T-helper 2 cell treated with Interferon-gamma antibody and Interleukin-4, amounts not matched to agents 100 ng/mL and 5 ng/mL, for 36 hours (primary cell): ENCODE data around the gene PTBP1. TPM values are rescaled to one million over a fixed set of nuclear protein-coding genes. Genes with fewer than 3 reads are reported as not detected.

Experiments
- intact Hi-C: fragments of 100-400 bp; cut with micrococcal nuclease; formaldehyde crosslinking; loops from one replicate; pipeline ENCODE4 v1.15.1; 2023
- total RNA-seq: library from RNA; stranded (reverse); gene quantifications from 2 replicates; pipeline ENCODE4 v1.2.3, GENCODE V29; 2022

Gene PTBP1
- 616 and 655 TPM in 2 replicates for total RNA-seq

DNA sequence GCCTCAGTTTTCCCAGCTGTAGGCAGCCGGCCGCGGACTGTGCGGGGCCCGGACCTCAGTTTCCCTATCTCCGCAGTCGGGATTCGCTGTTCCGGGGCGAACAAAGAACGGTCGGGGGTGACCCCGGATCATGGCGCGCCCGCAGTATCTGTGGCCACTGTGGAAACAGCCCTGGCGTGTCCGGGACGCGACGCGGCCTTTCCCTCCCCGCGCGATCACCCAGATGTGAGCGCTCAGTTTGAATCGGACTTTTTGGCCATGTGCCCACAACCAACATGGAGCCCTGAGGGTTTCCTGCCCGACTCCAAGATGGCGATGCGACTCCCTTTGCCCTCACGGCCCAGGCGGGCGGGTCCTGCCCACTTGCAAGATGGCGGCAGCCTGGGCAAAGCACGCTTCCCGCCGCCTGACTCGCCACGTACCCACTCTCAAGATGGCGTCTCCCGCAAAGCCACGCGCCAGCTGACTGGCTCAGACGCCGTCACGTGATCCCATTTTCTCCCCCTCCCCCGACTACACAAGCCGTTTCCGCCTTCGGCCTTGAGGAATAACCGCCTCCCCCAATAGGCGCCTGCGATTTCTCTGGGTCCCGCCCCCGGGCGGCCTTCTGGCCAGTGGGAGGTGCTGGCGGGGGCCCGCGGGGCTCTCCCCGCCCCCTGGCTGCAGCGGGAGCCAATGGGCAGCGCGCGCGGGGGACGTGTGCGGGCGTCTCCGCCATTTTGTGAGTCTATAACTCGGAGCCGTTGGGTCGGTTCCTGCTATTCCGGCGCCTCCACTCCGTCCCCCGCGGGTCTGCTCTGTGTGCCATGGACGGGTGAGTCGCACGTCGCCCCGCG, at the start of gene PTBP1:
Gene PTBP1, plus strand, starts transcription at position 761 of the 836 bp plus-strand sequence. Its CDS starts 46 bp downstream, at position 807.
- intact Hi-C loops, result loop anchor here (1.0 to 5.0 kb wide), 7 partner anchors 76 to 444 kb away; partner anchors contain the start of genes ATP5F1D, GPX4, RNF126 and RNU6-2

DNA sequence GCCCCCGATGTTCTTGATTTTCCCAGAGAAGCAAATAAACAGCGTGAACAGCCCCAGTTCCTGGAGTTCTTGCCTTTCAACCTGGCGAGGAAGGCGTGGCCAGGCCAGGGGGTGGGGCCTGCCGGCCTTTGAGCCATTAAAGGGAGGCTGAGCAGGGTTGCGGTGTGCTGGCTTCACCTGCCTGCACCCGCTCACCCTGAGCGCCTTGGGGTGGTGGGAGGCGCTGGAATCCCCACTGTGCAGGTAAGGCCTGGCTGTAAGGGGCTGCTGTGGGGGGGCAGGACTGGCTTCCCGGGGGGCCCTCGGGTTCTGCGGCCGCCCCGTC, 49.0 kb upstream of the PTBP1 start:
- intact Hi-C loops, result no loop called here

GRCh38 chr19:749811-750210, 47.4 kb upstream of the PTBP1 start:
- intact Hi-C loops, result no loop called here

- intact Hi-C loops, result no loop called here
Measured at GRCh38 chr19:750640-751423, 46.4 kb upstream of the PTBP1 start, which contains the start of gene MISP. Gene MISP (plus strand): TSS chr19:751112. CDS start chr19:756947, 5,835 bp downstream.

DNA sequence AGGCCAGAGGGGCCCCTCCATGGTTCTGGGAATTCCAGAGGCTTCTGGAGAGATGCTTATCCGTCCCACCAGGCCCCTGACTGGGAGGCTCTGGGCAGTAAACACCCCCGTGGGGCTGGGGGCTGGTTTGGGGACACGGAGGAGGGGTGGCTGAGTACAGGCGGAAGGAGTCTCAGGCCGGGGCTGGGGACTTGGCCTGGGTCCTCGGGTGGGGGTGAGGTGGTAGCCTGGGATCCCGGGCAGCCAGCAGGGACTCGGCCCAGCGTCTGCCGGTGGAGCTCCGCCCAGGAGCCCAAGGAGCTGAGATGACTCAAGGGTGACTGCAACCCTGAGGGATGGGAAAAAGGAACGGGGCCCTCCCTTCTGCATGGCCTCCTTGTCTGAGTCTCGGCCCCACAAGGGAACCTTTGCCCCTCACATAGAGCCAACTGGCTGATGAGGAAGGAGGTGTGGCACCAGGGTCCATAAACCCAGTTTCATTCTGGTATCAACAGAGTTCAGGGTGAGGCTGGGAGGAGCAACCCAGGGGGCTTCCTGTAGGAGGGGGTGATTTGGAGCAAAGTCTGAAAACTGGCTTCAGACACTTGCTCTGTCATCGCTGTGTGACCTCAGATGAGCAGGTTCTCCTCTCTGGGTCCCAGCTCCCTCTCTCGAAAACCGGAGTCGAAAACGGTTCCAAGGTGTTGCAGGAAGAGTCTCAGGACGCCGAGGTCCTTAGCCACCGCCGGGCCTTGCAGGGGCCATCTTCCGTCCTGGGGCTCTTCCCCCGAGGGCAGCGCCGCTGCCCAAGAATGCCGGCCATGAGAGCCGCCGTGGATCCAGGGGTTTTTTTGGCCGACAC, 45.5 kb upstream of the PTBP1 start:
- intact Hi-C loops, result no loop called here

DNA sequence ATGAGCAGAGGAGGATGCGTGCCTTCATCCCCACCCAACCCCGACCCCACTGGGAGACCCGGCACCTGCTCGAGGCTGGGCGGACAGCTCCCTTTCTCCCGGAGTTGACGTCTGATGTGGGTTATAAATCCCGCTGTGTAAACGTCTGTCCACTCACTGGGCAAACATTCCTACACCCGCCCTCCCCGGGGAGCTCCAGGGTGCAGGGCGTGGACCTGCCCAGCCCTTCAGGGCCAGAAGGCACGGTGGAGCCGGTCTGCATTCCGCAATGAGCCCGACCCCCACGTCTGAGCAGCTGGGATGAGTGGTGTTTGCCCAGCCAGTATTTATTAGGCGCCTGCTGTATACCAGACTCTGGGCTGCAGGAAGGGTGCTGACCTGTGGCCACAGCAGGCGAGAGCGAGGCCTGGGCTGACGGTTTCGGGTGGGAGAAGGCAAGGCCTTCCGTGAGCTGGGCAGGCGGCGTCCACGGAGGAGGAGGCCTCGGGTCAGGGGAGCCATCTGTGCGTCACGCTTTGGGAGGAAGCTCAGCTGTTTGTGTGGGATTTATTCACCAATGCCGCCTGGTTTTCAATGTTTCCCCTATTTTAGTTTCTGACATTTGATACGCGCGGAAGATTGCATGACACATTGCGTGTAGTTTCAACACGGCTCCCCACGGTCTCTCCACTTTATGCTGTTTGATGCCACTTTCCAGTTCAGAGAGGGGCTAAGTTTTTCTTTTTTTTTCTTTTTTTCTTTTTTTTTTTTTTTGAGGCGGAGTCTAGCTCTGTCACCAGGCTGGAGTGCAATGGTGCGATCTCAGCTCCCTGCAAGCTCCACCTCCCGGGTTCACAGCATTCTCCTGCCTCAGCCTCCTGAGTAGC, 44.4 kb upstream of the PTBP1 start:
- intact Hi-C loops, result no loop called here

DNA sequence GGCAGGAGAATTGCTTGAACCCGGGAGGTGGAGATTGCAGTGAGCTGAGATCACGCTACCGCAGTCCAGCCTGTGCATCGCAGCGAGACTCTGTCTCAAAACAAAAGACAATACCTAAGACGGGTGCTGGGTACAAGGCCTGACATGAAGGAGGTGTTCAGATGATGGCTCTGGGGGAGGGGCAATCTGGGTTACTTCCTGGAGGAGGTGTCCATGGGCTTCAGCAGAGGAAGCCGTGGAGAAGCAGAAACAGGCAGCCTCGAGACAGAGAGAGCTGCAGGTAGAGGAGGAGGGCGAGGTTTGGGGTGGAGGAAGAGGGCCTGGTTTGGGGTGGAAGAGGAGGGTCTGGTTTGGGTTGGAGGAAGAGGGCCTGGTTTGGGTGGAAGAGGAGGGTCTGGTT, 42.7 kb upstream of the PTBP1 start:
- intact Hi-C loops, result no loop called here

DNA sequence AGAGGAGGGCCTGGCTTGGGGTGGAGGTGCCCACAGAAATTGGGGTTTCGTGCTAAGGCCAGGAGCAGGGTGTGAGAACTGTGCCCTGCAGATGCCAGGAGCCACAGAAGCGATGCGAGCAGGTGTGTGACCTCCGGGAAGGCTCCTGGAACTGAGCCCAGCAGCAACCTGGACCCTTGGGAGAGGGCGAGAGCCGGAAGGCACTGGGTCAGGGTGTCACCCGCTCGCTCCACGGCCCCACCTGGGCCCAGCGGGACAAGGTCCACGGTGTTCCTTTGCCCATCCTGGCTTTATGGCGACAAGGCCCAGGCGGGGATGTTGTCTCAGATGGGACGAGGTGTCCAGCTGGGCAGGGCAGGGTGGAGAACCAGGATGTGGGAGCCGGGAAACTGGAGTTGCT, 42.2 kb upstream of the PTBP1 start:
- intact Hi-C loops, result no loop called here

- intact Hi-C loops, result no loop called here
Measured at GRCh38 chr19:756236-756635, 41.0 kb upstream of the PTBP1 start.

DNA sequence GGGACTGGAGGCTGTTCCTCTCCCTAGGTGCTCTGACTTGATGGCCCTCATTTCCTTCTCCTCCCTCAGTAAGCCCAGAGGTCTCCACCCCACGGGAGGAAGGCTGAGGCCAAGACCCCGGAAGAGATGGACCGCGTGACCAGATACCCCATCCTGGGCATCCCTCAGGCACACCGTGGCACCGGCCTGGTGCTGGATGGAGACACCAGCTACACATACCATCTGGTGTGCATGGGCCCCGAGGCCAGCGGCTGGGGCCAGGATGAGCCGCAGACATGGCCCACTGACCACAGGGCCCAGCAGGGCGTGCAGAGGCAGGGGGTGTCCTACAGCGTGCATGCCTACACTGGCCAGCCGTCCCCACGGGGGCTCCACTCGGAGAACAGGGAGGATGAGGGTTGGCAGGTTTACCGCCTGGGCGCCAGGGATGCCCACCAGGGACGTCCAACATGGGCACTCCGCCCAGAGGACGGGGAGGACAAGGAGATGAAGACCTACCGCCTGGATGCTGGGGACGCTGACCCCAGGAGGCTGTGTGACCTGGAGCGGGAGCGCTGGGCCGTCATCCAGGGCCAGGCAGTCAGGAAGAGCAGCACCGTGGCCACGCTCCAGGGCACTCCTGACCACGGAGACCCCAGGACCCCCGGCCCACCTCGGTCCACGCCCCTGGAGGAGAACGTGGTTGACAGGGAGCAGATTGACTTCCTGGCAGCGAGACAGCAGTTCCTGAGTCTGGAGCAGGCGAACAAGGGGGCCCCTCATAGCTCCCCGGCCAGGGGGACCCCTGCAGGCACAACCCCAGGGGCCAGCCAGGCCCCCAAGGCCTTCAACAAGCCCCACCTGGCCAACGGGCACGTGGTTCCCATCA, 40.2 kb upstream of the PTBP1 start:
- intact Hi-C loops, result no loop called here

DNA sequence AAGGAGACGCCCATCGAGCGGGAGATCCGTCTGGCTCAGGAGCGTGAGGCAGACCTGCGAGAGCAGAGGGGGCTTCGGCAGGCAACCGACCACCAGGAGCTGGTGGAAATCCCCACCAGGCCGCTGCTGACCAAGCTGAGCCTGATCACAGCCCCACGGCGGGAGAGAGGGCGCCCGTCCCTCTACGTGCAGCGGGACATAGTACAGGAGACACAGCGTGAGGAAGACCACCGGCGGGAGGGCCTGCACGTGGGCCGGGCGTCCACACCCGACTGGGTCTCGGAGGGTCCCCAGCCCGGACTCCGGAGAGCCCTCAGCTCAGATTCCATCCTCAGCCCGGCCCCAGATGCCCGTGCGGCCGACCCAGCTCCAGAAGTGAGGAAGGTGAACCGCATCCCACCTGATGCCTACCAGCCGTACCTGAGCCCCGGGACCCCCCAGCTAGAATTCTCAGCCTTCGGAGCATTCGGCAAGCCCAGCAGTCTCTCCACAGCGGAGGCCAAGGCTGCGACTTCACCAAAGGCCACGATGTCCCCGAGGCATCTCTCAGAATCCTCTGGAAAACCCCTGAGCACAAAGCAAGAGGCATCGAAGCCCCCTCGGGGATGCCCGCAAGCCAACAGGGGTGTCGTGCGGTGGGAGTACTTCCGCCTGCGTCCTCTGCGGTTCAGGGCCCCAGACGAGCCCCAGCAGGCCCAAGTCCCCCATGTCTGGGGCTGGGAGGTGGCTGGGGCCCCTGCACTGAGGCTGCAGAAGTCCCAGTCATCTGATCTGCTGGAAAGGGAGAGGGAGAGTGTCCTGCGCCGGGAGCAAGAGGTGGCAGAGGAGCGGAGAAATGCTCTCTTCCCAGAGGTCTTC, 39.2 kb upstream of the PTBP1 start:
- intact Hi-C loops, result no loop called here

DNA sequence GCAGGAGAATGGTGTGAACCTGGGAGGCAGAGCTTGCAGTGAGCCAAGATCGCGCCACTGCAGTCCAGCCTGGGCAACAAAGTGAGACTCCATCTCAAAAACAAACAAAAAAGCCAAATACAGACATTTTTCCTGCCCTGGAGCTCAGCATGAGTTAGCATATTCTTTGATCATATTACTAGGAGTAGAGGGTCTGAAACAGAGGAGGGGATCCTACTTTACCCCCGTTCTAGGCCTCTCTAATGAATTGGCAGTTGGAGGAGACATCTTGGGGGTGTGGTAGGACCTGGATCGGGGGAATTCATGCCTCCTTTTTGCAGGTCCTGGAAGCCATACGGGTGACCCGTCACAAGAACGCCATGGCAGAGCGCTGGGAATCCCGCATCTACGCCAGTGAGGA, 34.1 kb upstream of the PTBP1 start:
- intact Hi-C loops, result no loop called here

DNA sequence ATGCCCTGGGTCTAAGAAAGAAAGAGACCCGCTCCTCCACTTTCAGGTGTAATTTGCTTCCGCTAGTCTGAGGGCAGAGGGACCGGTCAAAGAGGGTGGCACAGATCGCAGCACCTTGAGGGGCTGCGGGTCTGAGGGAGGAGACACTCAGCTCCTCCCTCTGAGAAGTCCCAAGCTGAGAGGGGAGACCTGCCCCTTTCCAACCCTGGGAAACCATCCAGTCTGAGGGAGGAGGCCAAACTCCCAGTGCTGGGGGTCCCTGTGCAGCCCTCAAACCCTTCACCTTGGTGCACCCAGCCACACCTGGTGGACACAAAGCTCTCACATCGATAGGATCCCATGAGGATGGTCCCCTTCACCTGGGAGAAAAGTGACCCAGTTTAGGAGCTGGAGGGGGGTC, 33.4 kb upstream of the PTBP1 start:
- intact Hi-C loops, result no loop called here

GRCh38 chr19:764301-764700, 33.0 kb upstream of the PTBP1 start:
- intact Hi-C loops, result no loop called here

DNA sequence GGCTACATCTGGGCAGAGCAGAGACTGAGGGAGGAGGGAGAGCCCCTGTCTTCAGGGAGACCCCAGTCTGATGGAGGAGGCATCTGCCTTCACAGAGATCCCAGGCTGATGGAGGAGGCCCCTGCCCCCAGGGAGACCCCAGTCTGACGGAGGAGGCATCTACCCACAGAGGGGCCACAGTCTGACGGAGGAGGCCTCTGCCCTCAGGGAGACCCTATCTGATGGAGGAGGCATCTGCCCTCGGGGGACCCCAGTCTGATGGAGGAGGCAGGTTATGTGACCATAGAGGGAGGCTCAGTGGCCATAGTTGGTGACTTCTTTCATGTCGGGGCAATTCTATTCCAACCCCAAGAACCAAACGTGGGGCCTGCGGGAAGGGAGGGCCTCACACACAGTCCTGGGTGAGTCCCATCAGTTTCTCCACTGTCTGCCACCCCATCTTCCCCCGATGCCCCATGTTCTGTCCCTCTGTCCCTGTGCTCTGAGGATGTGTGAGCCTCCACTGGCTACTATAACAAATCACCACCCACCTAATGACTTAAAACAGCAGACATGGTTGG, 32.0 kb upstream of the PTBP1 start:
- intact Hi-C loops, result no loop called here

DNA sequence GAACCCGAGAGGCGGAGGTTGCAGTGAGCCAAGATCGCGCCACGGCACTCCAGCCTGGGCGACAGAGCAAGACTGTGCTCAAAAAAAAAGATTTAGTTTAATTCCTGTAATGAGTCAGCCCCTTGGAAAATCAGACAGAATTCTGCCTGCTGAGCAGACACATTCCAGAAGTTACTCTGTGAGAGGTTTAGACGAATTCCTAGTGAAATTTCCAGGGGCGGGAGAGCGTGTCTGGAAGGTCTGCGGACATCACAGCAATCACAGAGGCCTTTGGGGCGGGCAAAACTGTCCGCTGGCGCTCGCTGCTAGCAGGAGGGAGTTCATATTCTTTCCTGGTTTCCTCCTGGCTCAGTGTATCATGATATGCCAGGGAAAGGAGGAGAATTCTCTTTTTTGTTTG, 28.8 kb upstream of the PTBP1 start:
- intact Hi-C loops, result no loop called here

- intact Hi-C loops, result loop anchor here (1.0 to 5.0 kb wide), 2 partner anchors 88 to 152 kb away; partner anchors contain the start of gene CFD
Measured at GRCh38 chr19:769616-770015, 27.6 kb upstream of the PTBP1 start.

- intact Hi-C loops, result loop anchor here (5.0 kb wide), 1 partner anchor 86 kb away; the partner anchor contains the start of gene CFD
Measured at GRCh38 chr19:771332-771785, 25.9 kb upstream of the PTBP1 start.
